Stimulated activated CD4-positive, alpha-beta T cell treated with anti-CD3 and anti-CD28 coated beads, Interleukin-4, amount 100 ng/mL, for 4 hours (primary cell): ENCODE results near the gene ACACA.

ENCODE experiments used
- DNase-seq, 2 experiments: peaks; one replicate each; pipeline ENCODE4 v3.0.0-alpha.2; 2020

Gene ACACA

GRCh38 chr17:37060094-37060493 is 346.5 kb downstream of the ACACA start:
- DNase-seq = no peak

GRCh38 chr17:37059493-37059892 is 347.1 kb downstream of the ACACA start:
- DNase-seq = no peak

- DNase-seq = no peak
Observed at GRCh38 chr17:37056622-37057021, 350.0 kb downstream of the ACACA start.

GRCh38 chr17:37054894-37055293 is 351.7 kb downstream of the ACACA start:
- DNase-seq = no peak

GRCh38 chr17:37052450-37052849 is 354.2 kb downstream of the ACACA start:
- no peak for DNase-seq

- no peak for DNase-seq
Observed at GRCh38 chr17:37051833-37052232, 354.8 kb downstream of the ACACA start.

GRCh38 chr17:37051381-37051780 is 355.3 kb downstream of the ACACA start:
- no peak for DNase-seq

GRCh38 chr17:37050920-37051319 is 355.7 kb downstream of the ACACA start:
- no peak for DNase-seq

GRCh38 chr17:37048811-37049210 is 357.8 kb downstream of the ACACA start:
- DNase-seq = no peak

- DNase-seq = peak; percentile 69 to 70
Observed at GRCh38 chr17:37047631-37048104, 359.0 kb downstream of the ACACA start.

- DNase-seq = no peak
Observed at GRCh38 chr17:37045351-37045922, 361.2 kb downstream of the ACACA start.

- no peak for DNase-seq
Observed at GRCh38 chr17:37043201-37043600, 363.4 kb downstream of the ACACA start.

GRCh38 chr17:37041932-37042331 is 364.7 kb downstream of the ACACA start:
- DNase-seq = no peak

GRCh38 chr17:37039269-37039668 is 367.4 kb downstream of the ACACA start:
- DNase-seq = no peak

GRCh38 chr17:37037590-37038155 is 369.0 kb downstream of the ACACA start:
- DNase-seq = no peak
